ENCODE results near the gene UBR3. TPM values are rescaled to one million over a fixed set of nuclear protein-coding genes. Genes with fewer than 3 reads are reported as not detected.
A peak's percentile ranks its signal among the peaks of the same experiment; 100 is the strongest.

The UBR3 gene
- polyA plus RNA-seq, 1 donor: 24.0 TPM

- no peaks in the 10 kb centered on the region for H3K9me3 ChIP-seq (ENCODE audit: control insufficient read depth, low read depth, low read length)
- 91% methylated on average over 3 of the region's 3 CpGs for WGBS (ENCODE audit: insufficient coverage, low lambda C conversion rate)
- H3K4me3 ChIP-seq (ENCODE audit: low read length): no peak overlapping the region
- no peak overlapping the region for H3K27ac ChIP-seq (ENCODE audit: low read length)
- no peak for DNase-seq
- H3K4me1 ChIP-seq (ENCODE audit: control insufficient read depth, insufficient read depth, low read length): peaks cover 6% of the 10 kb centered on the region
- H3K36me3 ChIP-seq (ENCODE audit: control insufficient read depth, insufficient read depth, low read length): peaks cover 13% of the 10 kb centered on the region
- H3K27me3 ChIP-seq (ENCODE audit: control insufficient read depth, insufficient read depth, low read length): no peaks in the 10 kb centered on the region
Measured at GRCh38 chr2:169822036-169822435, 5.2 kb upstream of the UBR3 start.

GRCh38 chr2:169822785-169823392 is 4.4 kb upstream of the UBR3 start:
- peaks cover 6% of the 10 kb centered on the region for H3K4me1 ChIP-seq (ENCODE audit: control insufficient read depth, insufficient read depth, low read length)
- no peak overlapping the region for H3K4me3 ChIP-seq (ENCODE audit: low read length)
- DNase-seq: no peak
- no CpG with 5 or more reads among the region's 4 CpGs for WGBS (ENCODE audit: insufficient coverage, low lambda C conversion rate)
- no peak overlapping the region for H3K27ac ChIP-seq (ENCODE audit: low read length)
- H3K9me3 ChIP-seq (ENCODE audit: control insufficient read depth, low read depth, low read length): no peaks in the 10 kb centered on the region
- peaks cover 10% of the 10 kb centered on the region for H3K36me3 ChIP-seq (ENCODE audit: control insufficient read depth, insufficient read depth, low read length)
- H3K27me3 ChIP-seq (ENCODE audit: control insufficient read depth, insufficient read depth, low read length): no peaks in the 10 kb centered on the region

- H3K36me3 ChIP-seq (ENCODE audit: control insufficient read depth, insufficient read depth, low read length): peaks cover 6% of the 10 kb centered on the region
- peak overlapping the region; percentile 50 for H3K27ac ChIP-seq (ENCODE audit: low read length)
- peak overlapping the region; percentile 77 for H3K4me3 ChIP-seq (ENCODE audit: low read length)
- H3K9me3 ChIP-seq (ENCODE audit: control insufficient read depth, low read depth, low read length): no peaks in the 10 kb centered on the region
- no peak for DNase-seq
- H3K27me3 ChIP-seq (ENCODE audit: control insufficient read depth, insufficient read depth, low read length): no peaks in the 10 kb centered on the region
- H3K4me1 ChIP-seq (ENCODE audit: control insufficient read depth, insufficient read depth, low read length): peaks cover 6% of the 10 kb centered on the region
- 30% methylated on average over 2 of the region's 4 CpGs for WGBS (ENCODE audit: insufficient coverage, low lambda C conversion rate)
Measured at GRCh38 chr2:169823996-169824372, 3.3 kb upstream of the UBR3 start.

DNA sequence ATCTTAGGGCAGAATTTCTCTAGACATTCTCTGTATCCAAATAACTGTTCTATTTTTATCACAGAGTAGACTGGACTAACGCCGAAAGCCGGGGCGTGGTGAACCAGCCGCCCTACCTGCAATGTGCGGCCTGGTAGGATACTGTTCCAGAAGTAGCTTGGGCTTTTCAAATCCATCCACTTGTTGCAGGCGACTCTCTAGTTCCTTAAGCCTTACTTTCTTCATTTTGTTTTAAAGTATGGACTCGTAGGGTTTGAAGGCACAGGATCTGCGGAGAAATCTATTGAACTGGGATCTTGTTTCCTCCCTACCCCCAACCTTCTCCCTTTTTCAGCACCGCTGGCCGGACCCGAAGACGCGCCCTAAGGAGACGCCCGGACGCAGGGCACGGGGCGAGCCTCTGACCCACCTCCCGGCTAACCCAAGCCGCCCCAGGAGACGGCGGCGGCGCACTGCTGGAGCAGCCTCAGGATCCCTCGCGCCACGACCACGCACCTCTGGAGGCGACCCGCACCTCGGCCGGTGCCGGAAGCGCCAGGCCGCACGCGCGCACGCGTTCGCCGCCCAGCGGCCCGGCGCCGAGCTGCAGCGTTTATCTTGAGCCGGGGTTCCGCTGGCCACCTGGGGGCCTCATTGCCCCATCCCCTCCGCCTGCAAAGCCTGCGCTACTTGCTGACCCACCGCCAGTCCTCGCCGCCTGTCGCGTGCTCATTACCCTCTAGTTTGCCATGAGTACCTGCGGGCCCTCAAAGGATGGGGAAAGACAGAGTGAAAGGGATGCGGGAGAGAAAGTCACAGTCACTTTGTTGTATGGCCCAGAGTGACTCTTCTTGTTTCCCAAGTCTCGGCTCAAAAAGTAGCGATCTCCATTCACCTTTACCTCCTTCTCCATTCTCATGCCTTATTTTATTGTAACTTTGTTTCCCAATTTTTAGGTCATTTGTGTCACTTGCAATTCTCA is 2.6 kb upstream of the UBR3 start, which contains the start of gene METTL5:
Gene METTL5, minus strand, starts transcription at position 533 of the 961 bp plus-strand sequence. Its CDS starts 308 bp downstream, at position 225.
- DNase-seq: peak; percentile 75 to 85
- peak within 1 kb of the TSS; percentile 77 for H3K4me3 ChIP-seq (ENCODE audit: low read length)
- no peaks in the 10 kb centered on the region for H3K9me3 ChIP-seq (ENCODE audit: control insufficient read depth, low read depth, low read length)
- peak within 1 kb of the TSS; percentile 50 for H3K27ac ChIP-seq (ENCODE audit: low read length)
- peaks cover 6% of the 10 kb centered on the region for H3K36me3 ChIP-seq (ENCODE audit: control insufficient read depth, insufficient read depth, low read length)
- H3K27me3 ChIP-seq (ENCODE audit: control insufficient read depth, insufficient read depth, low read length): no peaks in the 10 kb centered on the region
- peaks cover 6% of the 10 kb centered on the region for H3K4me1 ChIP-seq (ENCODE audit: control insufficient read depth, insufficient read depth, low read length)
- WGBS (ENCODE audit: insufficient coverage, low lambda C conversion rate): no CpG with 5 or more reads among the region's 61 CpGs

GRCh38 chr2:169828141-169828811 is 1.0 kb downstream of the UBR3 start:
- WGBS (ENCODE audit: insufficient coverage, low lambda C conversion rate): 0% methylated on average over 2 of the region's 13 CpGs
- no peaks in the 10 kb centered on the region for H3K27me3 ChIP-seq (ENCODE audit: control insufficient read depth, insufficient read depth, low read length)
- H3K9me3 ChIP-seq (ENCODE audit: control insufficient read depth, low read depth, low read length): no peaks in the 10 kb centered on the region
- peaks cover 6% of the 10 kb centered on the region for H3K4me1 ChIP-seq (ENCODE audit: control insufficient read depth, insufficient read depth, low read length)
- DNase-seq: peak in 1 of 2 donors; percentile 26
- peak overlapping the region; percentile 63 for H3K4me3 ChIP-seq (ENCODE audit: low read length)
- H3K36me3 ChIP-seq (ENCODE audit: control insufficient read depth, insufficient read depth, low read length): no peaks in the 10 kb centered on the region
- H3K27ac ChIP-seq (ENCODE audit: low read length): no peak overlapping the region

DNA sequence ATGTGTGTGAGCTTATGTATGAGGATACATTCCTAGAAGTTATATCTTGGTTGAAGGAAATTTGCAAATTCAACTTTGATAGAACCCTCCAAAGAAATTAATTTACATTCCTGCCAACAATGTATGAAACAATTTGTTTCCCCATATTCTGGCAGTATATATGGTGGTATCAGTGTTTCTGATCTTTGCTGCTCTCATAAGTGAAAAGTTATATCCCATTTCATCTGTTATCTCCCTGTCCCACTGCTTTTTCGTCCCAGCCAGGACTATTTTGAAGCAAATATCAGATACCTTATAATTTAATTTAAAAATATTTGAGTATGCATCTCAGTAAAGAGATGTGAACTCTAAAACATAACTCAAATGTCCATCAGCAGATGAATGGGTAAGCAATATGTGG is 7.1 kb downstream of the UBR3 start:
- H3K4me1 ChIP-seq (ENCODE audit: control insufficient read depth, insufficient read depth, low read length): no peaks in the 10 kb centered on the region

GRCh38 chr2:169838743-169839489 is 11.7 kb downstream of the UBR3 start:
- Histone ChIP-seq H3K27ac (ENCODE audit: low read length) (no peak overlapping the region), H3K36me3 (ENCODE audit: control insufficient read depth, insufficient read depth, low read length) (peaks cover 2% of the 10 kb centered on the region), H3K4me3 (ENCODE audit: low read length) (no peak overlapping the region), H3K4me1 (ENCODE audit: control insufficient read depth, insufficient read depth, low read length) (peaks cover 4% of the 10 kb centered on the region), H3K9me3 (ENCODE audit: control insufficient read depth, low read depth, low read length) (peaks cover 2% of the 10 kb centered on the region), H3K27me3 (ENCODE audit: control insufficient read depth, insufficient read depth, low read length) (no peaks in the 10 kb centered on the region)
- no CpG with 5 or more reads among the region's 2 CpGs for WGBS (ENCODE audit: insufficient coverage, low lambda C conversion rate)
- DNase-seq: no peak

More for the DNA sequence above, 7.1 kb downstream of the UBR3 start:
- Histone ChIP-seq H3K27ac (ENCODE audit: low read length) (no peak overlapping the region), H3K9me3 (ENCODE audit: control insufficient read depth, low read depth, low read length) (no peaks in the 10 kb centered on the region), H3K27me3 (ENCODE audit: control insufficient read depth, insufficient read depth, low read length) (no peaks in the 10 kb centered on the region), H3K36me3 (ENCODE audit: control insufficient read depth, insufficient read depth, low read length) (no peaks in the 10 kb centered on the region), H3K4me3 (ENCODE audit: low read length) (no peak overlapping the region)
- no peak for DNase-seq
- WGBS (ENCODE audit: insufficient coverage, low lambda C conversion rate): 67% methylated on average over 1 of the region's 1 CpG

- Histone ChIP-seq H3K36me3 (ENCODE audit: control insufficient read depth, insufficient read depth, low read length) (peaks cover 2% of the 10 kb centered on the region), H3K9me3 (ENCODE audit: control insufficient read depth, low read depth, low read length) (peaks cover 2% of the 10 kb centered on the region), H3K27me3 (ENCODE audit: control insufficient read depth, insufficient read depth, low read length) (no peaks in the 10 kb centered on the region), H3K4me1 (ENCODE audit: control insufficient read depth, insufficient read depth, low read length) (peaks cover 4% of the 10 kb centered on the region), H3K27ac (ENCODE audit: low read length) (no peak overlapping the region), H3K4me3 (ENCODE audit: low read length) (no peak overlapping the region)
- WGBS (ENCODE audit: insufficient coverage, low lambda C conversion rate): no CpG with 5 or more reads among the region's 10 CpGs
- peak in 1 of 2 donors; percentile 11 for DNase-seq
Measured at GRCh38 chr2:169839954-169840746, 12.9 kb downstream of the UBR3 start.

- DNase-seq: peak in 1 of 2 donors; percentile 3
- Histone ChIP-seq H3K4me1 (ENCODE audit: control insufficient read depth, insufficient read depth, low read length) (peaks cover 4% of the 10 kb centered on the region), H3K9me3 (ENCODE audit: control insufficient read depth, low read depth, low read length) (peaks cover 2% of the 10 kb centered on the region), H3K27me3 (ENCODE audit: control insufficient read depth, insufficient read depth, low read length) (no peaks in the 10 kb centered on the region), H3K27ac (ENCODE audit: low read length) (no peak overlapping the region), H3K4me3 (ENCODE audit: low read length) (no peak overlapping the region), H3K36me3 (ENCODE audit: control insufficient read depth, insufficient read depth, low read length) (peaks cover 2% of the 10 kb centered on the region)
- 20% methylated on average over 1 of the region's 2 CpGs for WGBS (ENCODE audit: insufficient coverage, low lambda C conversion rate)
Measured at GRCh38 chr2:169840747-169841142, 13.5 kb downstream of the UBR3 start.
